ENCODE results near the gene R3HDM2.

Gene R3HDM2

GRCh38 chr12:57431654-57432188 lies 878 bp upstream of the R3HDM2 start:
- TF ChIP-seq GATA2 (IDR thresholded peaks at IDR 0.05; ENCODE audit: low read depth, low read length) (no peak), GATA3 (IDR thresholded peaks at IDR 0.05; ENCODE audit: low read depth, low read length) (no peak)

- TF ChIP-seq GATA3 (IDR thresholded peaks at IDR 0.05; ENCODE audit: low read depth, low read length) (no peak), GATA2 (IDR thresholded peaks at IDR 0.05; ENCODE audit: low read depth, low read length) (no peak)
Observed at GRCh38 chr12:57430112-57430930, 522 bp downstream of the R3HDM2 start.

- TF ChIP-seq GATA3 (IDR thresholded peaks at IDR 0.05; ENCODE audit: low read depth, low read length) = no peak
- TF ChIP-seq GATA2 (IDR thresholded peaks at IDR 0.05; ENCODE audit: low read depth, low read length) = no peak
Observed at GRCh38 chr12:57429473-57430111, 1.3 kb downstream of the R3HDM2 start.

GRCh38 chr12:57428965-57429364 lies 1.9 kb downstream of the R3HDM2 start:
- no peak for TF ChIP-seq GATA3 (IDR thresholded peaks at IDR 0.05; ENCODE audit: low read depth, low read length)
- no peak for TF ChIP-seq GATA2 (IDR thresholded peaks at IDR 0.05; ENCODE audit: low read depth, low read length)

- TF ChIP-seq GATA3 (IDR thresholded peaks at IDR 0.05; ENCODE audit: low read depth, low read length) (no peak), GATA2 (IDR thresholded peaks at IDR 0.05; ENCODE audit: low read depth, low read length) (no peak)
Observed at GRCh38 chr12:57420482-57420881, 10.4 kb downstream of the R3HDM2 start.

GRCh38 chr12:57419495-57419894 lies 11.3 kb downstream of the R3HDM2 start:
- TF ChIP-seq GATA2 (IDR thresholded peaks at IDR 0.05; ENCODE audit: low read depth, low read length) (no peak), GATA3 (IDR thresholded peaks at IDR 0.05; ENCODE audit: low read depth, low read length) (no peak)

GRCh38 chr12:57418255-57418654 lies 12.6 kb downstream of the R3HDM2 start:
- no peak for TF ChIP-seq GATA2 (IDR thresholded peaks at IDR 0.05; ENCODE audit: low read depth, low read length)
- TF ChIP-seq GATA3 (IDR thresholded peaks at IDR 0.05; ENCODE audit: low read depth, low read length) = no peak

GRCh38 chr12:57416039-57416996 lies 14.5 kb downstream of the R3HDM2 start:
- no peak for TF ChIP-seq GATA2 (IDR thresholded peaks at IDR 0.05; ENCODE audit: low read depth, low read length)
- no peak for TF ChIP-seq GATA3 (IDR thresholded peaks at IDR 0.05; ENCODE audit: low read depth, low read length)

GRCh38 chr12:57415088-57415487 lies 15.8 kb downstream of the R3HDM2 start:
- TF ChIP-seq GATA2 (IDR thresholded peaks at IDR 0.05; ENCODE audit: low read depth, low read length) = no peak
- TF ChIP-seq GATA3 (IDR thresholded peaks at IDR 0.05; ENCODE audit: low read depth, low read length) = no peak

- TF ChIP-seq GATA3 (IDR thresholded peaks at IDR 0.05; ENCODE audit: low read depth, low read length) (no peak), GATA2 (IDR thresholded peaks at IDR 0.05; ENCODE audit: low read depth, low read length) (no peak)
Observed at GRCh38 chr12:57410534-57410933, 20.3 kb downstream of the R3HDM2 start.

- no peak for TF ChIP-seq GATA3 (IDR thresholded peaks at IDR 0.05; ENCODE audit: low read depth, low read length)
Observed at GRCh38 chr12:57404966-57405640, 25.7 kb downstream of the R3HDM2 start.

GRCh38 chr12:57401165-57401564 lies 29.7 kb downstream of the R3HDM2 start:
- no peak for TF ChIP-seq GATA2 (IDR thresholded peaks at IDR 0.05; ENCODE audit: low read depth, low read length)
- no peak for TF ChIP-seq GATA3 (IDR thresholded peaks at IDR 0.05; ENCODE audit: low read depth, low read length)

GRCh38 chr12:57397441-57397840 lies 33.4 kb downstream of the R3HDM2 start:
- no peak for TF ChIP-seq GATA2 (IDR thresholded peaks at IDR 0.05; ENCODE audit: low read depth, low read length)

Data from SH-SY5Y (cell line).